HepG2 (cell line): ENCODE measurements around the gene IP6K3. TPM values are rescaled to one million over a fixed set of nuclear protein-coding genes. Genes with fewer than 3 reads are reported as not detected.

ENCODE experiments used
- ATAC-seq: fragments of 200-7000 bp; cut with Tn5 transposase; 3 replicates; pipeline ENCODE4 v1.9.1; 2020; ENCODE audit warnings: mild to moderate bottlenecking, moderate library complexity
- BruUV-seq: library from RNA; stranded (reverse); fragments of 400-500 nt; replicated peaks from 2 replicates; lab custom pipeline; 2021; lab: Mats Ljungman, UMichigan
- CTCF ChIA-PET: fragments of 300-600 bp; formaldehyde crosslinking; extraction: SDS; loops from one replicate; lab custom pipeline; 2021; ENCODE audit warnings: low total read pairs, inconsistent platforms, low intra/inter-chr PET ratio; lab: Yijun Ruan, JAX
- POLR2A ChIA-PET: fragments of 350-600 bp; sonication (Branson Sonifier 250); formaldehyde crosslinking; loops from one replicate; lab custom pipeline; 2020; ENCODE audit warnings: antibody characterized with exemption, inconsistent platforms; lab: Yijun Ruan, JAX
- DNase-seq: peaks from one replicate; pipeline ENCODE4 v3.0.0-alpha.2; 2015; ENCODE audit warnings: low spot score
- FAIRE-seq: peaks from 3 replicates; lab custom pipeline; 2011; peaks lifted over from hg19 to GRCh38; lab: Jason Lieb, UNC
- H2AFZ ChIP-seq: one replicate; pipeline ENCODE4 v1.6.1; 2011; ENCODE audit warnings: low read length, inconsistent platforms
- H3K27ac ChIP-seq: fragments of 300-600 bp; 3 replicates; pipeline ENCODE4 v1.8.0; 2011; ENCODE audit warnings: mixed run types, mild to moderate bottlenecking, mixed read lengths, low read length, inconsistent platforms; ENCODE audit not compliant: insufficient read depth; ENCODE audit errors: extremely low read length
- H3K27me3 ChIP-seq, 2 experiments: fragments of 200-600 bp in 1 of 2; 2 replicates in 1 of 2; 3 replicates in 1 of 2; pipeline versions ENCODE4 v1.6.0 to v1.8.0; 2011; ENCODE audit warnings: low read length in 2 of 2, mild to moderate bottlenecking in 2 of 2, moderate library complexity in 2 of 2, inconsistent platforms in 1 of 2; ENCODE audit not compliant: insufficient read depth in 2 of 2, control insufficient read depth in 1 of 2
- H3K36me3 ChIP-seq, 2 experiments: fragments of 200-600 bp in 1 of 2; replicated peaks in 1 of 2; 2 replicates in 1 of 2; 3 replicates in 1 of 2; pipeline versions ENCODE4 v1.5.1 to v1.8.0; 2011; ENCODE audit warnings: low read length in 2 of 2, inconsistent platforms in 1 of 2; ENCODE audit not compliant: insufficient read depth in 2 of 2, control insufficient read depth in 1 of 2
- H3K4me1 ChIP-seq: 2 replicates; pipeline ENCODE4 v1.5.1; 2012; ENCODE audit warnings: low read length, inconsistent platforms; ENCODE audit not compliant: insufficient read depth
- H3K4me2 ChIP-seq: 2 replicates; pipeline ENCODE4 v1.6.0; 2011; ENCODE audit warnings: low read depth, low read length, inconsistent platforms
- H3K4me3 ChIP-seq, 3 experiments: fragments of 200-600 bp in 1 of 3; sonication (generic), shearing (Covaris generic) in 1 of 3; replicated peaks in 1 of 3; 2 replicates each; pipeline ENCODE4 v1.5.1; 2011 to 2016; ENCODE audit warnings: low read length in 3 of 3, inconsistent platforms in 2 of 3, low read depth in 2 of 3, mild to moderate bottlenecking in 2 of 3, control low read depth in 1 of 3, mixed read lengths in 1 of 3; ENCODE audit not compliant: insufficient read depth in 1 of 3
- H3K79me2 ChIP-seq: one replicate; pipeline ENCODE4 v1.6.1; 2011; ENCODE audit warnings: low read length, inconsistent platforms; ENCODE audit not compliant: insufficient read depth
- H3K9ac ChIP-seq: 2 replicates; pipeline ENCODE4 v1.6.0; 2011; ENCODE audit warnings: mild to moderate bottlenecking, low read depth, low read length, inconsistent platforms; ENCODE audit not compliant: insufficient read depth
- H3K9me3 ChIP-seq: 2 replicates; pipeline ENCODE4 v1.5.1; 2012; ENCODE audit warnings: mild to moderate bottlenecking, low read length
- H4K20me1 ChIP-seq: 2 replicates; pipeline ENCODE4 v1.6.0; 2011; ENCODE audit warnings: inconsistent platforms, mild to moderate bottlenecking, low read length, moderate library complexity; ENCODE audit not compliant: insufficient read depth
- KDM5B ChIP-seq: sonication (generic); formaldehyde crosslinking; IDR thresholded peaks from 2 replicates; pipeline ENCODE4 v1.4.0; 2020; ENCODE audit warnings: missing genetic modification reagents, mild to moderate bottlenecking, borderline replicate concordance
- NFKB2 ChIP-seq: sonication (generic); formaldehyde crosslinking; IDR thresholded peaks from 2 replicates; pipeline ENCODE4 v1.4.0; 2020; ENCODE audit warnings: missing genetic modification reagents, borderline replicate concordance
- NR2C2 ChIP-seq: sonication (generic); formaldehyde crosslinking; IDR thresholded peaks from 2 replicates; pipeline ENCODE4 v1.4.0; 2020; ENCODE audit warnings: missing genetic modification reagents, mild to moderate bottlenecking, moderate library complexity, borderline replicate concordance
- PREB ChIP-seq: sonication (generic); formaldehyde crosslinking; IDR thresholded peaks from 2 replicates; pipeline ENCODE4 v1.4.0; 2020; ENCODE audit warnings: missing genetic modification reagents
- RFXAP ChIP-seq: sonication (generic); formaldehyde crosslinking; IDR thresholded peaks from 2 replicates; pipeline ENCODE4 v1.4.0; 2020; ENCODE audit warnings: missing genetic modification reagents, borderline replicate concordance
- SRF ChIP-seq: IDR thresholded peaks from 2 replicates; pipeline ENCODE4 v1.6.1; 2011; ENCODE audit warnings: mild to moderate bottlenecking, low read depth, low read length, moderate library complexity
- WGBS: methylation state at CpG from one replicate; pipeline ENCODE4 v1.1.6; 2017; ENCODE audit warnings: low lambda C conversion rate; 5-methylcytosine and 5-hydroxymethylcytosine counted together
- in situ Hi-C: cut with HindIII; loops from 2 replicates; pipeline ENCODE4 v1.10.0; 2017; ENCODE audit warnings: low pct_unique_long_range_greater_than_20kb; ENCODE audit not compliant: extremely low pct_ligation_motif_present
- intact Hi-C: fragments of 100-400 bp; cut with micrococcal nuclease; formaldehyde crosslinking; loops from one replicate; pipeline ENCODE4 v1.10.0; 2022; ENCODE audit not compliant: unreplicated experiment
- polyA plus RNA-seq, 8 experiments: library from polyadenylated mRNA; depleted of rRNA in 3 of 8; stranded (reverse) in 7 of 8; unstranded in 1 of 8; fragments of >200 nt; fragmentation: Illumina TruSeq in 4 of 8; extraction: Trizol in 4 of 8; gene quantifications; 2 replicates each; pipeline versions ENCODE4 v1.2.1 to v1.2.3, GENCODE V29; 2011 to 2016; ENCODE audit warnings: low read depth in 4 of 8, missing spikeins in 1 of 8, mixed read lengths in 1 of 8; ENCODE audit not compliant: insufficient read depth in 1 of 8
- total RNA-seq, 5 experiments: library from RNA; depleted of rRNA; stranded (reverse); fragments of >200 nt; fragmentation: Illumina TruSeq; extraction: Trizol; gene quantifications; 2 replicates each; pipeline ENCODE4 v1.2.3, GENCODE V29; 2016; ENCODE audit warnings: low read depth in 1 of 5
- TF ChIP-seq, protein P1 (sequence below): sonication (generic); formaldehyde crosslinking; IDR thresholded peaks from 2 replicates; pipeline ENCODE4 v1.4.0; 2020; ENCODE audit warnings: mild to moderate bottlenecking, missing genetic modification reagents
- TF ChIP-seq, protein P2 (sequence below): IDR thresholded peaks from 2 replicates; pipeline ENCODE4 v1.6.1; 2012; ENCODE audit warnings: inconsistent platforms
- TF ChIP-seq, protein P3 (sequence below): sonication (generic); formaldehyde crosslinking; IDR thresholded peaks from 2 replicates; pipeline ENCODE4 v1.5.0; 2020; ENCODE audit warnings: missing genetic modification reagents, mild to moderate bottlenecking, borderline replicate concordance

Gene IP6K3
- total and polyA plus RNA-seq, 2 of the 13 experiments (the other 11 are each of a cell fraction or from before 2014, with no cell fraction given): 0.11 to 0.18 TPM

GRCh38 chr6:33699739-33700138 is 47.0 kb downstream of the IP6K3 start:
- no TSS peak for BruUV-seq
- no peak for FAIRE-seq
- WGBS: 98% methylated on average over 5 of the region's 5 CpGs
- in situ Hi-C loops: loop anchor here (5.0 kb wide), 1 partner anchor 112 kb away; no protein-coding TSS in a partner anchor
- no peak overlapping the region for H2AFZ ChIP-seq
- no peaks in the 10 kb centered on the region for H3K79me2 ChIP-seq
- ChIA-PET CTCF (interaction anchor here (2.1 to 4.7 kb wide), 3 partner anchors 110 to 116 kb away, joined by 6 to 19 read pairs (median 16); no protein-coding TSS in a partner anchor), POLR2A (interaction anchor here (2.1 to 3.9 kb wide), 2 partner anchors 11 to 110 kb away, joined by 8 to 22 read pairs; partner anchors contain the start of gene UQCC2)
- H3K4me1 ChIP-seq: 0 out of 2 replicates have a peak, but pooled peaks cover 3% of the 10 kb centered on the region
- no peak overlapping the region for H3K4me2 ChIP-seq
- intact Hi-C loops: loop anchor here (10.0 kb wide), 1 partner anchor 65 kb away; no protein-coding TSS in a partner anchor
- DNase-seq: no peak
- H3K9me3 ChIP-seq: no peaks in the 10 kb centered on the region
- no peaks in the 10 kb centered on the region for H3K27me3 ChIP-seq
- H3K27ac ChIP-seq: no peak overlapping the region
- ATAC-seq: no peak
- no peak for TF ChIP-seq SRF
- TF ChIP-seq, protein P1, sequence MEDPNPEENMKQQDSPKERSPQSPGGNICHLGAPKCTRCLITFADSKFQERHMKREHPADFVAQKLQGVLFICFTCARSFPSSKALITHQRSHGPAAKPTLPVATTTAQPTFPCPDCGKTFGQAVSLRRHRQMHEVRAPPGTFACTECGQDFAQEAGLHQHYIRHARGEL: no peak
- no peak for TF ChIP-seq RFXAP (CRISPR knock-in tag)
- TF ChIP-seq, protein P2, sequence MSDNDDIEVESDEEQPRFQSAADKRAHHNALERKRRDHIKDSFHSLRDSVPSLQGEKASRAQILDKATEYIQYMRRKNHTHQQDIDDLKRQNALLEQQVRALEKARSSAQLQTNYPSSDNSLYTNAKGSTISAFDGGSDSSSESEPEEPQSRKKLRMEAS: no peak
- no peak for TF ChIP-seq PREB (CRISPR knock-in tag)
- no peak for TF ChIP-seq NR2C2 (CRISPR knock-in tag)
- no peak for TF ChIP-seq NFKB2 (CRISPR knock-in tag)
- TF ChIP-seq, protein P3, sequence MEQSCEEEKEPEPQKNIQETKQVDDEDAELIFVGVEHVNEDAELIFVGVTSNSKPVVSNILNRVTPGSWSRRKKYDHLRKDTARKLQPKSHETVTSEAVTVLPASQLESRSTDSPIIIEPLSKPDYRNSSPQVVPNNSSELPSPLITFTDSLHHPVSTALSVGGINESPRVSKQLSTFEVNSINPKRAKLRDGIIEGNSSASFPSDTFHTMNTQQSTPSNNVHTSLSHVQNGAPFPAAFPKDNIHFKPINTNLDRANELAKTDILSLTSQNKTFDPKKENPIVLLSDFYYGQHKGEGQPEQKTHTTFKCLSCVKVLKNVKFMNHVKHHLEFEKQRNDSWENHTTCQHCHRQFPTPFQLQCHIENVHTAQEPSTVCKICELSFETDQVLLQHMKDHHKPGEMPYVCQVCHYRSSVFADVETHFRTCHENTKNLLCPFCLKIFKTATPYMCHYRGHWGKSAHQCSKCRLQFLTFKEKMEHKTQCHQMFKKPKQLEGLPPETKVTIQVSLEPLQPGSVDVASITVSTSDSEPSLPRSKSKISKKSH: no peak
- no peak for TF ChIP-seq KDM5B (CRISPR knock-in tag)
- no peak overlapping the region for H3K4me3 ChIP-seq
- H3K9ac ChIP-seq: no peak overlapping the region
- no peaks in the 10 kb centered on the region; the same call in 1 of the 2 replicates for H4K20me1 ChIP-seq
- peaks cover 31 to 67% of the 10 kb centered on the region in 2 experiments for H3K36me3 ChIP-seq
